ENCODE measurements around the gene SAMD8. TPM values are rescaled to one million over a fixed set of nuclear protein-coding genes. Genes with fewer than 3 reads are reported as not detected.

The SAMD8 gene
- total and polyA plus RNA-seq, 2 donors (not counting 3 experiments of a cell fraction or from before 2014, with no cell fraction given): 19.6 to 22.8 TPM

- no peak for FAIRE-seq
- ChIA-PET POLR2A (no interaction called here), CTCF (interaction anchor here (0.9 to 9.0 kb wide), 2 partner anchors 848 to 850 kb away, joined by 5 to 124 read pairs; no protein-coding TSS in a partner anchor)
Observed at GRCh38 chr10:75094465-75094864, 17.0 kb upstream of the SAMD8 start.

DNA sequence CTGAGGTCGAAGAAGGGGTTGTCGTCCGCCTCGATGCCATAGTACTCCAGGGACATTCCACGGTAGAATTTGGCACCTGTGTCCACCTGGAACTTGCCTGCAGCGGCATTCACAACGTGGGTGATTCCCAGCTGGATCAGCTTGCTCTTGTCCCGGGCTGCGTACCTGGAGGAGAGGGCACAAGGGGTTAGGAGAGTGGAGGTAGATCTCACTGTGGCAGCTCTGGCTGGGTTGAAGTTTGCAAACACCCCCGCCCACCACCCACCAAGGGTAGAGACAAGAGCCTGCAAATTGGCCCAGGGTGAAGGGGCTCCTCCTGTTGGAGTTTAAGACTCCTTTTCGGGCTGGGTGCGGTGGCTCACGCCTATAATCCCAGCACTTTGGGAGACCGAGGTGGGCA lies 15.8 kb upstream of the SAMD8 start:
- DNase-seq (ENCODE audit: low read depth, low spot score) (no peak), FAIRE-seq (no peak)
- intact Hi-C loops (cut with micrococcal nuclease) (no loop called here), dilution Hi-C loops (cut with MboI; ENCODE audit: extremely low pct_ligation_motif_present, low sequenced_read_pairs) (no loop called here)
- ChIA-PET POLR2A (no interaction called here), CTCF (interaction anchor here (9.0 kb wide), 1 partner anchor 852 kb away, joined by 124 read pairs; no protein-coding TSS in a partner anchor)
- H2AFZ ChIP-seq (ENCODE audit: low read depth, low read length): no peak overlapping the region
- no peaks in the 10 kb centered on the region for H3K36me3 ChIP-seq (ENCODE audit: control insufficient read depth in 2 of 2, extremely low read depth in 1 of 2, insufficient read depth in 2 of 2, low read length in 2 of 2)
- no peak overlapping the region for H3K27ac ChIP-seq (ENCODE audit: insufficient read depth, low read depth, low read length)
- BruUV-seq (replicated peaks): no TSS peak
- H4K20me1 ChIP-seq (replicated peaks; ENCODE audit: control insufficient read depth, extremely low read depth, insufficient read depth, low read length): no peaks in the 10 kb centered on the region
- H3K9me1 ChIP-seq (replicated peaks; ENCODE audit: control insufficient read depth, extremely low read depth, insufficient read depth, low read length): no peaks in the 10 kb centered on the region
- H3K4me1 ChIP-seq (ENCODE audit: control insufficient read depth, extremely low read depth, insufficient read depth, low read length): no peaks in the 10 kb centered on the region
- TF ChIP-seq GATA2 (IDR thresholded peaks at IDR 0.05; ENCODE audit: insufficient read depth, insufficient read length, low read depth, low read length) (no peak), FOS (IDR thresholded peaks at IDR 0.05; ENCODE audit: borderline replicate concordance, insufficient read depth, low read length) (no peak), EZH2 (IDR thresholded peaks at IDR 0.05; ENCODE audit: borderline replicate concordance, low read depth, low read length, severe bottlenecking) (no peak), JUN (IDR thresholded peaks at IDR 0.05; ENCODE audit: borderline replicate concordance, insufficient read depth, insufficient read length, low read depth) (no peak), MYC (IDR thresholded peaks at IDR 0.05; ENCODE audit: low read depth, low read length) (no peak), POLR2A (IDR thresholded peaks at IDR 0.05; ENCODE audit: low read depth, low read length) (no peak), POLR2AphosphoS5 (IDR thresholded peaks at IDR 0.05; ENCODE audit: insufficient read depth, low read depth, low read length) (no peak)
- TF ChIP-seq, protein P1, sequence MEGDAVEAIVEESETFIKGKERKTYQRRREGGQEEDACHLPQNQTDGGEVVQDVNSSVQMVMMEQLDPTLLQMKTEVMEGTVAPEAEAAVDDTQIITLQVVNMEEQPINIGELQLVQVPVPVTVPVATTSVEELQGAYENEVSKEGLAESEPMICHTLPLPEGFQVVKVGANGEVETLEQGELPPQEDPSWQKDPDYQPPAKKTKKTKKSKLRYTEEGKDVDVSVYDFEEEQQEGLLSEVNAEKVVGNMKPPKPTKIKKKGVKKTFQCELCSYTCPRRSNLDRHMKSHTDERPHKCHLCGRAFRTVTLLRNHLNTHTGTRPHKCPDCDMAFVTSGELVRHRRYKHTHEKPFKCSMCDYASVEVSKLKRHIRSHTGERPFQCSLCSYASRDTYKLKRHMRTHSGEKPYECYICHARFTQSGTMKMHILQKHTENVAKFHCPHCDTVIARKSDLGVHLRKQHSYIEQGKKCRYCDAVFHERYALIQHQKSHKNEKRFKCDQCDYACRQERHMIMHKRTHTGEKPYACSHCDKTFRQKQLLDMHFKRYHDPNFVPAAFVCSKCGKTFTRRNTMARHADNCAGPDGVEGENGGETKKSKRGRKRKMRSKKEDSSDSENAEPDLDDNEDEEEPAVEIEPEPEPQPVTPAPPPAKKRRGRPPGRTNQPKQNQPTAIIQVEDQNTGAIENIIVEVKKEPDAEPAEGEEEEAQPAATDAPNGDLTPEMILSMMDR (IDR thresholded peaks at IDR 0.05; ENCODE audit: extremely low read depth in 1 of 2, insufficient read depth in 1 of 2, low read depth in 1 of 2, low read length in 2 of 2): no peak
- TF ChIP-seq, protein P2, sequence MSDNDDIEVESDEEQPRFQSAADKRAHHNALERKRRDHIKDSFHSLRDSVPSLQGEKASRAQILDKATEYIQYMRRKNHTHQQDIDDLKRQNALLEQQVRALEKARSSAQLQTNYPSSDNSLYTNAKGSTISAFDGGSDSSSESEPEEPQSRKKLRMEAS (IDR thresholded peaks at IDR 0.05; ENCODE audit: insufficient read depth, insufficient read length): no peak
- no peak overlapping the region for H3K9ac ChIP-seq (replicated peaks; ENCODE audit: extremely low read depth, insufficient read depth, low read length)
- no peak overlapping the region for H3K4me3 ChIP-seq (replicated peaks in 1 of 3; ENCODE audit: insufficient read depth in 1 of 3, low read depth in 1 of 3, low read length in 3 of 3)
- no peak overlapping the region for H3K4me2 ChIP-seq (ENCODE audit: insufficient read depth, low read length)
- no peaks in the 10 kb centered on the region for H3K9me3 ChIP-seq (replicated peaks; ENCODE audit: control insufficient read depth, insufficient read depth, low read length)
- peaks cover 0 to 6% of the 10 kb centered on the region in 2 experiments for H3K27me3 ChIP-seq (ENCODE audit: control insufficient read depth in 2 of 2, insufficient read depth in 2 of 2, low read length in 2 of 2)
- H3K79me2 ChIP-seq (ENCODE audit: control insufficient read depth, insufficient read depth, low read length): no peaks in the 10 kb centered on the region

More at GRCh38 chr10:75094465-75094864, 17.0 kb upstream of the SAMD8 start:
- intact Hi-C loops (cut with micrococcal nuclease) (no loop called here), dilution Hi-C loops (cut with MboI; ENCODE audit: extremely low pct_ligation_motif_present, low sequenced_read_pairs) (no loop called here)
- Histone ChIP-seq H4K20me1 (replicated peaks; ENCODE audit: control insufficient read depth, extremely low read depth, insufficient read depth, low read length) (no peaks in the 10 kb centered on the region), H2AFZ (ENCODE audit: low read depth, low read length) (no peak overlapping the region), H3K27ac (ENCODE audit: insufficient read depth, low read depth, low read length) (no peak overlapping the region), H3K36me3 (ENCODE audit: control insufficient read depth in 2 of 2, extremely low read depth in 1 of 2, insufficient read depth in 2 of 2, low read length in 2 of 2) (no peaks in the 10 kb centered on the region), H3K9ac (replicated peaks; ENCODE audit: extremely low read depth, insufficient read depth, low read length) (no peak overlapping the region), H3K4me2 (ENCODE audit: insufficient read depth, low read length) (no peak overlapping the region), H3K79me2 (ENCODE audit: control insufficient read depth, insufficient read depth, low read length) (no peaks in the 10 kb centered on the region), H3K9me3 (replicated peaks; ENCODE audit: control insufficient read depth, insufficient read depth, low read length) (no peaks in the 10 kb centered on the region), H3K4me1 (ENCODE audit: control insufficient read depth, extremely low read depth, insufficient read depth, low read length) (no peaks in the 10 kb centered on the region), H3K4me3 (replicated peaks in 1 of 3; ENCODE audit: insufficient read depth in 1 of 3, low read depth in 1 of 3, low read length in 3 of 3) (no peak overlapping the region), H3K27me3 (ENCODE audit: control insufficient read depth in 2 of 2, insufficient read depth in 2 of 2, low read length in 2 of 2) (peaks cover 0 to 6% of the 10 kb centered on the region in 2 experiments), H3K9me1 (replicated peaks; ENCODE audit: control insufficient read depth, extremely low read depth, insufficient read depth, low read length) (no peaks in the 10 kb centered on the region)
- no TSS peak for BruUV-seq (replicated peaks)
- no peak for DNase-seq (ENCODE audit: low read depth, low spot score)
- no peak for TF ChIP-seq MYC (IDR thresholded peaks at IDR 0.05; ENCODE audit: low read depth, low read length)
- TF ChIP-seq, protein P1 (IDR thresholded peaks at IDR 0.05; ENCODE audit: extremely low read depth in 1 of 2, insufficient read depth in 1 of 2, low read depth in 1 of 2, low read length in 2 of 2): no peak
- no peak for TF ChIP-seq EZH2 (IDR thresholded peaks at IDR 0.05; ENCODE audit: borderline replicate concordance, low read depth, low read length, severe bottlenecking)
- TF ChIP-seq FOS (IDR thresholded peaks at IDR 0.05; ENCODE audit: borderline replicate concordance, insufficient read depth, low read length): no peak
